ENCODE data around the gene ERBB4. TPM values are rescaled to one million over a fixed set of nuclear protein-coding genes. Genes with fewer than 3 reads are reported as not detected.

ERBB4 gene
- total RNA-seq, 4 donors from 2014 or later: 1.6 to 5.7 (median 3.5) TPM

GRCh38 chr2:211328126-211328525 is 1210.5 kb downstream of the ERBB4 start:
- TF ChIP-seq POLR2A (IDR thresholded peaks at IDR 0.05) (no peak), CTCF (IDR thresholded peaks at IDR 0.05 in 4 of 5, conservative IDR thresholded peaks at IDR 0.05 in 1 of 5) (no peak)
- no peak overlapping the region for H3K27ac ChIP-seq
- H3K4me3 ChIP-seq: no peak overlapping the region
- H3K36me3 ChIP-seq: no peaks in the 10 kb centered on the region
- no peaks in the 10 kb centered on the region for H3K9me3 ChIP-seq
- no peaks in the 10 kb centered on the region for H3K4me1 ChIP-seq
- intact Hi-C loops (cut with DNase I; ENCODE audit: low total_unique reads) (no loop called here), in situ Hi-C loops (cut with MboI; ENCODE audit: low sequenced_read_pairs in 4 of 4) (no loop called here)
- no peaks in the 10 kb centered on the region for H3K27me3 ChIP-seq
- ATAC-seq (no peak), DNase-seq (no peak)

Small RNA genes lying within 50 kb of the gene (microRNA-seq; reads per million reads assigned to microRNA genes)
- 0 reads per million in 2 donors for gene MIR548F2 (ENCODE audit: borderline replicate concordance in 2 of 2)

All from gastrocnemius medialis (tissue), 4 donors.